Measurements from ENCODE around the gene XKR7. TPM values are rescaled to one million over a fixed set of nuclear protein-coding genes. Genes with fewer than 3 reads are reported as not detected.

Gene XKR7
- total RNA-seq, 2 donors from 2014 or later, result 0.26 to 0.33 TPM

DNA sequence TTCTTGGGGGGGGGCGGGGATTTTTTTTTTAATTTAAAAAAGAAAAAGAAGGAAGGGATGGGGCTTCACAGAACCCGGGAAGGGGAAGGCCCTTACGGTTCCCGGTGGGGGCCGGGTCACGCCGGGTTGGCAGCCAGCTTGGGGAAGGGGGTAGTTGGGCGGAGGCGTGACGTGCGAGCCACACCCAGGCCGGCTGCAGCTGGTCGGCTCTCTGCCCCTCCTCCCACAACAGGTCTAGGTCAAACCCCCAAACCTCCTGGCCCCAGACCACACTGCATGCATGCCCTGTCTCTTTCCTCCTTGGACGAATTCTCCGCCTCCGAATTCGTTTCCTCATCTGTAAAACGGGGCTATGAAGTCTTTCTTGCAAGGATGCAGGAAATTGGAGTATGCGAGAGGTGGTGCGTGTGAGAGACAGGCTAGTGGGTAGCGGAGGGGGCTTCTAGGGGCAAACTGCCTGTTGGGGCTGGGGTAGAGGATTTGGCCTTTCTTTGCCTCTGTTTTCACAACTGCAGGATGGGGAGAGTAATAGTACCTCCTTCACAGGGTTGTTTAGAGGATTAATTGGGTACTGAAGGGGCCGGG is 84.9 kb downstream of the XKR7 start:
- no peaks in the 10 kb centered on the region for H3K9me3 ChIP-seq
- whole genome bisulfite sequencing, 2 donors, result 14 to 15% methylated on average over 22 of the region's 22 CpGs
- peak overlapping the region in 1 of 4 donors; percentile 71 for H3K27ac ChIP-seq
- H3K36me3 ChIP-seq (replicated peaks in 1 of 2; ENCODE audit: insufficient read depth in 1 of 2, low read depth in 2 of 2), result no peaks in the 10 kb centered on the region
- ATAC-seq (no peak), DNase-seq (peak in 2 of 4 donors; percentile 12 to 71)
- TF ChIP-seq, protein P1, sequence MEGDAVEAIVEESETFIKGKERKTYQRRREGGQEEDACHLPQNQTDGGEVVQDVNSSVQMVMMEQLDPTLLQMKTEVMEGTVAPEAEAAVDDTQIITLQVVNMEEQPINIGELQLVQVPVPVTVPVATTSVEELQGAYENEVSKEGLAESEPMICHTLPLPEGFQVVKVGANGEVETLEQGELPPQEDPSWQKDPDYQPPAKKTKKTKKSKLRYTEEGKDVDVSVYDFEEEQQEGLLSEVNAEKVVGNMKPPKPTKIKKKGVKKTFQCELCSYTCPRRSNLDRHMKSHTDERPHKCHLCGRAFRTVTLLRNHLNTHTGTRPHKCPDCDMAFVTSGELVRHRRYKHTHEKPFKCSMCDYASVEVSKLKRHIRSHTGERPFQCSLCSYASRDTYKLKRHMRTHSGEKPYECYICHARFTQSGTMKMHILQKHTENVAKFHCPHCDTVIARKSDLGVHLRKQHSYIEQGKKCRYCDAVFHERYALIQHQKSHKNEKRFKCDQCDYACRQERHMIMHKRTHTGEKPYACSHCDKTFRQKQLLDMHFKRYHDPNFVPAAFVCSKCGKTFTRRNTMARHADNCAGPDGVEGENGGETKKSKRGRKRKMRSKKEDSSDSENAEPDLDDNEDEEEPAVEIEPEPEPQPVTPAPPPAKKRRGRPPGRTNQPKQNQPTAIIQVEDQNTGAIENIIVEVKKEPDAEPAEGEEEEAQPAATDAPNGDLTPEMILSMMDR (IDR thresholded peaks at IDR 0.05), result no peak
- TF ChIP-seq POLR2A (IDR thresholded peaks at IDR 0.05), result peak in 1 of 3 donors; percentile 8
- peaks cover 11% of the 10 kb centered on the region for H3K4me1 ChIP-seq
- H3K4me3 ChIP-seq, result no peak overlapping the region
- intact Hi-C loops (cut with DNase I), result no loop called here
- peaks cover 0 to 20% of the 10 kb centered on the region in 2 donors for H3K27me3 ChIP-seq

Small RNAs within 50 kb of the gene (small RNA-seq; reads per million reads assigned to genes)
- gene RNA5SP481, result 0.56 reads per million, percentile 6 among the genes with 10 or more reads in this experiment
- gene RNA5SP482, result 0.70 reads per million, percentile 15 among the genes with 10 or more reads in this experiment

Other genes with a start within 250 kb of the XKR7 start
- gene BCL2L1, start 245.3 kb upstream of the XKR7 start, total RNA-seq, result 100 to 1,000 TPM in 1 of 2 donors, 10 to 100 TPM in 1; 96.2 to 103 TPM
- gene TPX2, start 228.9 kb upstream of the XKR7 start, total RNA-seq, result not detected
- 1 to 10 TPM; 4.9 to 9.3 TPM for gene MYLK2, start 148.8 kb upstream of the XKR7 start, total RNA-seq
- 1 to 10 TPM in 1 of 2 donors, not detected in 1; 3.0 TPM for gene FOXS1, start 122.5 kb upstream of the XKR7 start, total RNA-seq
- gene DUSP15, start 97.6 kb upstream of the XKR7 start, total RNA-seq, result 1 to 10 TPM; 2.9 to 3.6 TPM
- under 1 TPM; 0.52 to 0.99 TPM for gene TTLL9, start 97.5 kb upstream of the XKR7 start, total RNA-seq
- 1 to 10 TPM; 5.4 to 7.9 TPM for gene PDRG1, start 16.1 kb upstream of the XKR7 start, total RNA-seq
- 1 to 10 TPM; 3.4 to 5.9 TPM for gene CCM2L, start 42.3 kb downstream of the XKR7 start, total RNA-seq
- 1 to 10 TPM; 2.1 to 4.3 TPM for gene HCK, start 84.1 kb downstream of the XKR7 start, total RNA-seq
- 10 to 100 TPM; 16.9 to 27.0 TPM for gene TM9SF4, start 141.6 kb downstream of the XKR7 start, total RNA-seq
- gene PLAGL2, start 239.6 kb downstream of the XKR7 start, total RNA-seq, result 1 to 10 TPM; 4.6 to 5.2 TPM
- 10 to 100 TPM; 12.2 to 23.6 TPM for gene POFUT1, start 239.7 kb downstream of the XKR7 start, total RNA-seq